ENCODE results near the gene RNASET2. TPM values are rescaled to one million over a fixed set of nuclear protein-coding genes. Genes with fewer than 3 reads are reported as not detected.
A peak's percentile ranks its signal among the peaks of the same experiment; 100 is the strongest.

RNASET2 gene
- total and polyA plus RNA-seq, 2 of the 13 experiments (the other 11 are each of a cell fraction or from before 2014, with no cell fraction given), result 44.6 to 597 TPM

- TF ChIP-seq ZNF503 (CRISPR knock-in tag; IDR thresholded peaks at IDR 0.05), result no peak
- no peak for TF ChIP-seq ARNT (IDR thresholded peaks at IDR 0.05)
- TF ChIP-seq TAF15 (IDR thresholded peaks at IDR 0.05; ENCODE audit: low read depth, low read length, poor library complexity, severe bottlenecking), result no peak
- peak; percentile 54 for TF ChIP-seq ZNF253 (CRISPR knock-in tag; IDR thresholded peaks at IDR 0.05; ENCODE audit: borderline replicate concordance)
- TF ChIP-seq MLX (CRISPR knock-in tag; IDR thresholded peaks at IDR 0.05), result peak; percentile 4
- TF ChIP-seq E2F1 (CRISPR knock-in tag; IDR thresholded peaks at IDR 0.05), result no peak
- TF ChIP-seq PRDM15 (CRISPR knock-in tag; IDR thresholded peaks at IDR 0.05), result no peak
- no peak for TF ChIP-seq ADNP (CRISPR knock-in tag; IDR thresholded peaks at IDR 0.05)
- 0 out of 2 replicates have a peak, but pooled peaks have one; percentile 13 for TF ChIP-seq KMT2A (CRISPR knock-in tag; IDR thresholded peaks at IDR 0.05)
- TF ChIP-seq POGZ (CRISPR knock-in tag; IDR thresholded peaks at IDR 0.05), result no peak; the same call in none of the 2 replicates
- TF ChIP-seq CHD4 (IDR thresholded peaks at IDR 0.05; ENCODE audit: borderline replicate concordance, low read length), result no peak
- TF ChIP-seq ZNF891 (CRISPR knock-in tag; IDR thresholded peaks at IDR 0.05), result no peak
- no peak for TF ChIP-seq HHEX (CRISPR knock-in tag; IDR thresholded peaks at IDR 0.05)
- peak; percentile 97 for TF ChIP-seq RBFOX2 (IDR thresholded peaks at IDR 0.05; ENCODE audit: low read depth, low read length)
- no peak for TF ChIP-seq PCBP2 (optimal IDR thresholded peaks at IDR 0.05; ENCODE audit: low read depth, low read length, poor library complexity, severe bottlenecking)
- peak; percentile 83 for TF ChIP-seq POLR2G (IDR thresholded peaks at IDR 0.05; ENCODE audit: low read depth, low read length)
- peak; percentile 95 for TF ChIP-seq DZIP1 (CRISPR knock-in tag; IDR thresholded peaks at IDR 0.05)
Observed at GRCh38 chr6:166956444-166957086, at the start of gene RNASET2 (continued).

Measured in HepG2 (cell line).